ENCODE results near the gene DEF6. TPM values are rescaled to one million over a fixed set of nuclear protein-coding genes. Genes with fewer than 3 reads are reported as not detected.

DEF6 gene
- total RNA-seq, 4 donors from 2014 or later: 28.0 to 99.9 (median 35.5) TPM

GRCh38 chr6:35365594-35366203 lies 68.1 kb downstream of the DEF6 start:
- H3K36me3 ChIP-seq: no peaks in the 10 kb centered on the region
- 93% methylated on average over 6 of the region's 6 CpGs for WGBS
- peaks cover 35% of the 10 kb centered on the region for H3K4me1 ChIP-seq
- no peak overlapping the region for H3K4me3 ChIP-seq
- DNase-seq (ENCODE audit: low spot score in 2 of 2): no peak
- H3K27ac ChIP-seq: no peak overlapping the region
- no peaks in the 10 kb centered on the region for H3K9me3 ChIP-seq
- H3K27me3 ChIP-seq: no peaks in the 10 kb centered on the region
- no peak for TF ChIP-seq POLR2AphosphoS5 (IDR thresholded peaks at IDR 0.05)
- TF ChIP-seq POLR2A (IDR thresholded peaks at IDR 0.05): no peak
- TF ChIP-seq CTCF (IDR thresholded peaks at IDR 0.05): no peak
- TF ChIP-seq EP300 (IDR thresholded peaks at IDR 0.05): no peak

GRCh38 chr6:35366204-35366596 lies 68.6 kb downstream of the DEF6 start:
- Histone ChIP-seq H3K4me3 (no peak overlapping the region), H3K36me3 (no peaks in the 10 kb centered on the region), H3K4me1 (peaks cover 36% of the 10 kb centered on the region), H3K9me3 (no peaks in the 10 kb centered on the region), H3K27ac (no peak overlapping the region), H3K27me3 (no peaks in the 10 kb centered on the region)
- TF ChIP-seq POLR2AphosphoS5 (IDR thresholded peaks at IDR 0.05): no peak
- no peak for TF ChIP-seq POLR2A (IDR thresholded peaks at IDR 0.05)
- no peak for DNase-seq (ENCODE audit: low spot score in 2 of 2)

GRCh38 chr6:35367646-35368037 lies 70.0 kb downstream of the DEF6 start:
- no peak for TF ChIP-seq EP300 (IDR thresholded peaks at IDR 0.05)
- TF ChIP-seq POLR2AphosphoS5 (IDR thresholded peaks at IDR 0.05): no peak
- no peak for TF ChIP-seq POLR2A (IDR thresholded peaks at IDR 0.05)
- H3K9me3 ChIP-seq: no peaks in the 10 kb centered on the region
- no peak overlapping the region for H3K4me3 ChIP-seq
- peaks cover 40% of the 10 kb centered on the region for H3K4me1 ChIP-seq
- no peak overlapping the region for H3K27ac ChIP-seq
- no peaks in the 10 kb centered on the region for H3K27me3 ChIP-seq
- 87% methylated on average over 5 of the region's 5 CpGs for WGBS
- no peaks in the 10 kb centered on the region for H3K36me3 ChIP-seq
- DNase-seq (ENCODE audit: low spot score in 2 of 2): no peak

- no peak for DNase-seq (ENCODE audit: low spot score in 2 of 2)
- H3K9me3 ChIP-seq: no peaks in the 10 kb centered on the region
Observed at GRCh38 chr6:35368038-35368887, 70.6 kb downstream of the DEF6 start.

GRCh38 chr6:35370124-35370741 lies 72.6 kb downstream of the DEF6 start:
- Histone ChIP-seq H3K27ac (peak overlapping the region; percentile 36), H3K4me3 (no peak overlapping the region), H3K9me3 (no peaks in the 10 kb centered on the region), H3K4me1 (peaks cover 40% of the 10 kb centered on the region), H3K27me3 (no peaks in the 10 kb centered on the region), H3K36me3 (no peaks in the 10 kb centered on the region)
- peak in 1 of 3 donors; percentile 73 for TF ChIP-seq POLR2AphosphoS5 (IDR thresholded peaks at IDR 0.05)
- TF ChIP-seq POLR2A (IDR thresholded peaks at IDR 0.05): no peak
- WGBS: 51% methylated on average over 7 of the region's 8 CpGs
- DNase-seq (ENCODE audit: low spot score in 2 of 2): peak; percentile 83 to 85

More at GRCh38 chr6:35368038-35368887, 70.6 kb downstream of the DEF6 start:
- WGBS: 51% methylated on average over 2 of the region's 2 CpGs
- H3K27me3 ChIP-seq: no peaks in the 10 kb centered on the region
- H3K4me3 ChIP-seq: no peak overlapping the region
- no peaks in the 10 kb centered on the region for H3K36me3 ChIP-seq
- H3K4me1 ChIP-seq: peaks cover 40% of the 10 kb centered on the region
- H3K27ac ChIP-seq: no peak overlapping the region
- TF ChIP-seq CTCF (IDR thresholded peaks at IDR 0.05) (no peak), POLR2AphosphoS5 (IDR thresholded peaks at IDR 0.05) (no peak), EP300 (IDR thresholded peaks at IDR 0.05) (no peak), POLR2A (IDR thresholded peaks at IDR 0.05) (no peak)

GRCh38 chr6:35370785-35371493 lies 73.3 kb downstream of the DEF6 start:
- H3K36me3 ChIP-seq: no peaks in the 10 kb centered on the region
- H3K4me1 ChIP-seq: peaks cover 40% of the 10 kb centered on the region
- no peak overlapping the region for H3K27ac ChIP-seq
- DNase-seq (ENCODE audit: low spot score in 2 of 2): no peak
- H3K27me3 ChIP-seq: no peaks in the 10 kb centered on the region
- TF ChIP-seq POLR2AphosphoS5 (IDR thresholded peaks at IDR 0.05): no peak
- no peak for TF ChIP-seq EP300 (IDR thresholded peaks at IDR 0.05)
- TF ChIP-seq POLR2A (IDR thresholded peaks at IDR 0.05): no peak
- TF ChIP-seq CTCF (IDR thresholded peaks at IDR 0.05): no peak
- H3K9me3 ChIP-seq: no peaks in the 10 kb centered on the region
- 75% methylated on average over 9 of the region's 9 CpGs for WGBS
- H3K4me3 ChIP-seq: no peak overlapping the region
